Lower leg skin (tissue), 3 donors: ENCODE measurements around the gene CDCP2.

Experiments used
- CTCF ChIP-seq, 3 donors: fragments of 450-650 bp; IDR thresholded peaks; one replicate each; pipeline ENCODE4 v1.5.1; 2016; ENCODE audit warnings: antibody characterized with exemption in 3 of 3, mild to moderate bottlenecking in 3 of 3, moderate library complexity in 2 of 3
- POLR2A ChIP-seq, 2 donors: fragments of 450-650 bp; IDR thresholded peaks; one replicate each; pipeline ENCODE4 v1.6.1; 2016 to 2017; ENCODE audit warnings: antibody characterized with exemption in 2 of 2, mild to moderate bottlenecking in 1 of 2, moderate library complexity in 1 of 2

GRCh38 chr1:54171606-54172005 is 18.8 kb upstream of the CDCP2 start:
- TF ChIP-seq CTCF (IDR thresholded peaks at IDR 0.05) (no peak), POLR2A (IDR thresholded peaks at IDR 0.05) (no peak)
